DND-41 (cell line): Measurements from ENCODE around the gene AQP2.

ENCODE experiments used
- ATAC-seq: fragments of 200-7000 bp; cut with Tn5 transposase; 3 replicates; pipeline ENCODE4 v1.9.1; 2021; ENCODE audit warnings: low read depth; ENCODE audit not compliant: insufficient read depth
- DNase-seq: peaks from one replicate; pipeline ENCODE4 v3.0.0-alpha.2; 2020
- H2AFZ ChIP-seq: 2 replicates; pipeline ENCODE4 v1.6.0; 2012; ENCODE audit warnings: low read depth, low read length
- H3K27ac ChIP-seq: 2 replicates; pipeline ENCODE4 v1.5.1; 2012; ENCODE audit warnings: low read length, inconsistent platforms
- H3K27me3 ChIP-seq: fragments of 200-600 bp; sonication (generic); 2 replicates; pipeline ENCODE4 v1.6.0; 2012; ENCODE audit warnings: low read length, mild to moderate bottlenecking, inconsistent platforms; ENCODE audit not compliant: insufficient read depth, poor library complexity
- H3K36me3 ChIP-seq: 2 replicates; pipeline ENCODE4 v1.5.1; 2012; ENCODE audit warnings: low read length, inconsistent platforms; ENCODE audit not compliant: insufficient read depth
- H3K4me1 ChIP-seq: 2 replicates; pipeline ENCODE4 v1.5.1; 2012; ENCODE audit warnings: mild to moderate bottlenecking, low read length; ENCODE audit not compliant: insufficient read depth
- H3K4me2 ChIP-seq: 2 replicates; pipeline ENCODE4 v1.6.0; 2012; ENCODE audit warnings: mild to moderate bottlenecking, moderate library complexity, low read length, inconsistent platforms; ENCODE audit not compliant: insufficient read depth
- H3K4me3 ChIP-seq, 2 experiments: fragments of 200-600 bp in 1 of 2; shearing (Covaris generic) in 1 of 2; 2 replicates each; pipeline ENCODE4 v1.5.1; 2012 to 2016; ENCODE audit warnings: inconsistent platforms in 2 of 2, low read length in 2 of 2, mild to moderate bottlenecking in 2 of 2, low read depth in 1 of 2, moderate library complexity in 1 of 2
- H3K79me2 ChIP-seq: 2 replicates; pipeline ENCODE4 v1.6.0; 2012; ENCODE audit warnings: low read length, inconsistent platforms; ENCODE audit not compliant: insufficient read depth
- H3K9ac ChIP-seq: 2 replicates; pipeline ENCODE4 v1.6.0; 2012; ENCODE audit warnings: low read depth, mild to moderate bottlenecking, inconsistent platforms, low read length, moderate library complexity
- H3K9me3 ChIP-seq: 2 replicates; pipeline ENCODE4 v1.5.1; 2012; ENCODE audit warnings: low read length, moderate library complexity, mild to moderate bottlenecking, inconsistent platforms; ENCODE audit not compliant: insufficient read depth, severe bottlenecking
- H4K20me1 ChIP-seq: 2 replicates; pipeline ENCODE4 v1.6.0; 2012; ENCODE audit warnings: low read length; ENCODE audit not compliant: insufficient read depth
- CTCF ChIP-seq: IDR thresholded peaks from 2 replicates; pipeline ENCODE4 v1.5.1; 2012; ENCODE audit warnings: borderline replicate concordance, low read length, moderate library complexity, mild to moderate bottlenecking; ENCODE audit not compliant: poor library complexity, severe bottlenecking; ENCODE audit errors: extremely low read depth
- EZH2 ChIP-seq: IDR thresholded peaks from 3 replicates; pipeline ENCODE4 v1.6.1; 2012; ENCODE audit warnings: borderline replicate concordance, low read depth, mild to moderate bottlenecking, moderate library complexity, low read length, inconsistent platforms; ENCODE audit not compliant: severe bottlenecking

Gene AQP2

DNA sequence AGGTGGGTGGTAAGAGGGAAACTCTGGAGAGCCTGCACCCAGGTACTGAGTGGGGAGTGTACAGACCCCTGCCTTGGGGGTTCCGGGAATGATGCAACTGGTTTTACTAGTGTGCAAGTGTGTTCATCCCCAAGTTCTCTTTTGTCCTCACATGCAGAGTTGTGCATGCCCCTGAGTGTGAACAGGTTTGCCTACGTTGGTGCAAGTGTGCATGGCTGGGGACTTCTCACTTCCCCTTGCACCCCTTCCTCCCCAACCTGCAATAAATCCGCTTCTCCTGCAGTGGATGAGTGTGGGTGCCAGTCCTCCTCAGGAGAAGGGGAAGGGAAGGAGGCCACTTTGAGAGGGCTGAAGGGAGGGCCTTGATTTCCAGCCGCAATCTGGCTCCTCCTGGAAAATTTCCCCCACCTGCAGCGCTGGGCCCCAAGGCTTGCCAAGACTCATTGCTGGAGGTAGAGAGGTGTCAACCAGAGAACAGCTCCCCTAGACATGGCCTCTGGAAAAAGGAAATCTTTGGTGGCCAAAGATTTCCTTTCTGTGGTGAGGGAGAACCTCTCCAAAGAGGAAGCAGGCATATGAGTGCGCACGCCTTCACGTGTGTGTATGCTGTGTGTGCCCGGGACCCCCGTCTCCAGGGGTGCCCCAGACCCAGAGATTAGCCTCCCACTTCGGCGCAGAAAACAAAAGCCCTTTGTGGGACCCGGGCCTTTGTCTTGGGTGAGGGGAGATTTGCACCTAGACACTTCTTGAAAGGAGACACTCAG, 5.5 kb downstream of the AQP2 start:
- H3K27me3 ChIP-seq: no peaks in the 10 kb centered on the region
- no peaks in the 10 kb centered on the region for H4K20me1 ChIP-seq
- peaks cover 15% of the 10 kb centered on the region for H3K4me1 ChIP-seq
- H2AFZ ChIP-seq: no peak overlapping the region
- no peak overlapping the region for H3K4me2 ChIP-seq
- no peaks in the 10 kb centered on the region for H3K9me3 ChIP-seq
- H3K27ac ChIP-seq: no peak overlapping the region
- no peaks in the 10 kb centered on the region for H3K36me3 ChIP-seq
- no peak overlapping the region for H3K9ac ChIP-seq
- TF ChIP-seq EZH2 (no peak), CTCF (no peak)
- ATAC-seq (no peak), DNase-seq (no peak)
- no peaks in the 10 kb centered on the region for H3K79me2 ChIP-seq
- no peak overlapping the region for H3K4me3 ChIP-seq

DNA sequence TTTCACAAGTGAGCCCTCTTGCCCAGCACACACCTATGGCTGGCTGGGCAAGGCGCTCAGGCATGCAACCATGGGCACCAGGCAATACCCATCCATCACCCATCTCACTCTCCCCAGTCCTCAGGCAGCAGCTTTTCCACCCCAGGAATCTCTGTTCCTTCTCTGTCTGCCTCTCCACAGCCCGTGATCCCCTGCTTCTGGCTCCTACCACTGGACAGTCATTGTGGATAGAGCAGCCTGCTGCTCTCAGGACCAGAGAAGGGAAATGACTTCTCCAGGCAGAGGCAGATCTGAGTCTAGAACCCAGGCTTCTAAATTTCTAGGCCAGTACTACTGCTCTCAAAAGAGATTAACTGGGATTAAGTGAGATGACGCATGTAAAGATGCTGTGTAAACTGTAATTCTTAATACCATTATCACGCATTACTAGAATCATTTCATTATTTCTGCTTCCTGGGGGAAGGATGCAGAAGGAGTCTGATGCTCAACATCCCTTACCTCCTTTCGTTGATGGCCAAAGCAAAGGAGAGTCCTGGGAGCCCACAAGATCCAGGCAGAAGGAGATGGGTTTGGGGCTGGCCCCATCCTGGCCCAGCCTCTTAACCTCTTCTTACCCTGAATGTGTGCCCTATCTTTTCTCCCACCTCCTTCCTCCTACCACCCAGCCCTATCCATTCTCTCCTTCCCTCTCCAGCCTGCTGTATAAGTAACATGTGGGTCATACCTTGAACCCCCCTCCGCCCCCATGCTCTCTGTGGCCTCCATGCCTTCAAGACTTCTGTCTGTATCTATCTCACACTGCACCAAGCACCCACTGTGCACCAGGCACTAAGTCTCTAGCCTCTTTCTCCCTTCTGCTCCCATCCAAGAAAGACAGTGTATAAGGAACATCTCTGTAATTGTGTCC, 6.4 kb downstream of the AQP2 start:
- H3K4me3 ChIP-seq: no peak overlapping the region
- no peak overlapping the region for H3K4me2 ChIP-seq
- ATAC-seq: no peak
- no peaks in the 10 kb centered on the region for H4K20me1 ChIP-seq
- DNase-seq: no peak
- peaks cover 15% of the 10 kb centered on the region for H3K4me1 ChIP-seq
- no peak overlapping the region for H3K9ac ChIP-seq
- H3K79me2 ChIP-seq: no peaks in the 10 kb centered on the region
- no peaks in the 10 kb centered on the region for H3K36me3 ChIP-seq
- H3K27ac ChIP-seq: no peak overlapping the region
- no peak for TF ChIP-seq EZH2
- TF ChIP-seq CTCF: no peak
- no peak overlapping the region for H2AFZ ChIP-seq
- H3K9me3 ChIP-seq: no peaks in the 10 kb centered on the region
- H3K27me3 ChIP-seq: no peaks in the 10 kb centered on the region

DNA sequence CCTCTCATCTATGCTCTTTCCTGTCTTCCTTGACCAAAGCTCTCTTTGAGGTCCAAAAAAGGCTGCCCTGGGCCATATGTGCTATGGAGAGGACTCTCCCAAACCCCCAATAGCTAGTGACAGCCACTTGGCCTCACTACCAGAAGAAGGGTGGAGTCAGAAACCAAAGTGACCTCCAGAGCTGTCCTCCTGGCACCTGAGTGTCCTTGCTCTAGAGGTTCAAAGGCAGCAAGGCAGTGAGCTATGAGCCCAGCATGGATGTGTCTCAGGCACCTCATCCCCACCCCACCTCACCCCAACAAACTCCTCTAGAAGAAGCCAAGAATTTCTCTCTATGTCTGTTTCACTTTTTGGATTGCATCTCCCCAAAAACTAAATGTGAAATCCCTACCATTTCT, 7.0 kb downstream of the AQP2 start:
- TF ChIP-seq EZH2 (no peak), CTCF (no peak)
- peaks cover 15% of the 10 kb centered on the region for H3K4me1 ChIP-seq

More for the DNA sequence above, 7.0 kb downstream of the AQP2 start:
- no peak overlapping the region for H2AFZ ChIP-seq
- no peaks in the 10 kb centered on the region for H3K9me3 ChIP-seq
- no peaks in the 10 kb centered on the region for H3K27me3 ChIP-seq
- ATAC-seq (no peak), DNase-seq (no peak)
- no peak overlapping the region for H3K9ac ChIP-seq
- no peak overlapping the region for H3K4me2 ChIP-seq
- no peaks in the 10 kb centered on the region for H3K36me3 ChIP-seq
- no peak overlapping the region for H3K4me3 ChIP-seq
- H3K79me2 ChIP-seq: no peaks in the 10 kb centered on the region
- H4K20me1 ChIP-seq: no peaks in the 10 kb centered on the region
- no peak overlapping the region for H3K27ac ChIP-seq
